GM12801 (cell line): ENCODE data around the gene TPST1.

ENCODE experiments used
- TF ChIP-seq, protein P1 (sequence below): IDR thresholded peaks from one replicate; pipeline ENCODE4 v1.5.1; 2011; ENCODE audit warnings: control low read depth; ENCODE audit not compliant: insufficient read length; ENCODE audit errors: extremely low read depth

TPST1 gene

DNA sequence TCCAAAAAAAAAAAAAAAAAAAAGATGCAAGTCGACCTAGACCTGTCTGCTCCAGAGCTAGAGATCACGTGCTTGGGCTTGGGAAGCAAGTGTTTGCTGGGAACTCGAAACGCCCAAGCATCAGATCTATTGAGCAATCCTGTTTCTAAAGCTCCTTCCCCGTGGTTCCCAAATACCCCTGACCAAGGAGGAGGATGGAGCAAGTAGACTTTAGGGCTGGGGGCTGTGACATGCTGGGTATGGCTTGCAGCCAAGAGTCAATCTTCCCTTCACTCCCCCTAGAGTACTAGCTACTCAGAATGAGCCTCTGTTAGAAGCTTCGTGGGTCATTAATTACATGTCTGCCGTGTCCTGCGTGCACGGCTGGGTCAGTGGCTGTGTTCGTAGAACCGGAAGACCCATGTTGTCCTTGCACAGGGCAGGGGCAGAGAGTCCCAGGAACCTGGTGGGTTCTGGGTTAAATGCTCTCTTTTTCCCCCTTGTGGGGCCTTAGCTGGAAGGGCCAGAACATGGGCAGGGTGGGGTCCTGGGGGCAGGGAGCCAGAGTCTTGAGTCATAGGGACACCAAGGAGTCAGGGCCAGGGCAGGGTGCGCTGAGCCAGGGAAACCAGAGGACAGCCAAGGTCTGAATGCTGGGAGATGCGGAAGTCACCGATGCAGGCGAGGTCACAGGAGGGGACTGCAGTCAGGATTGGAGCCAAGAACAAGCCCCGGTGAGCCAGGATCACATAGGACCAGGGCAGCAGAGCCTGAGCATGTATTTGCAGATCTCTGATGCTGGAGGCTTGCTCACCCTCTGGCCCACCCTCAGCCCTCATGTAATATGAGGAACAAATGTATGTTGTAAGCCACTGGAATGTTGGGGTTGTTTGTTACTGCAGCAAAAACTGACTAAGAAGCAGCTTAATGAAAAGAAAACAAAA, 34.6 kb upstream of the TPST1 start:
- TF ChIP-seq, protein P1, sequence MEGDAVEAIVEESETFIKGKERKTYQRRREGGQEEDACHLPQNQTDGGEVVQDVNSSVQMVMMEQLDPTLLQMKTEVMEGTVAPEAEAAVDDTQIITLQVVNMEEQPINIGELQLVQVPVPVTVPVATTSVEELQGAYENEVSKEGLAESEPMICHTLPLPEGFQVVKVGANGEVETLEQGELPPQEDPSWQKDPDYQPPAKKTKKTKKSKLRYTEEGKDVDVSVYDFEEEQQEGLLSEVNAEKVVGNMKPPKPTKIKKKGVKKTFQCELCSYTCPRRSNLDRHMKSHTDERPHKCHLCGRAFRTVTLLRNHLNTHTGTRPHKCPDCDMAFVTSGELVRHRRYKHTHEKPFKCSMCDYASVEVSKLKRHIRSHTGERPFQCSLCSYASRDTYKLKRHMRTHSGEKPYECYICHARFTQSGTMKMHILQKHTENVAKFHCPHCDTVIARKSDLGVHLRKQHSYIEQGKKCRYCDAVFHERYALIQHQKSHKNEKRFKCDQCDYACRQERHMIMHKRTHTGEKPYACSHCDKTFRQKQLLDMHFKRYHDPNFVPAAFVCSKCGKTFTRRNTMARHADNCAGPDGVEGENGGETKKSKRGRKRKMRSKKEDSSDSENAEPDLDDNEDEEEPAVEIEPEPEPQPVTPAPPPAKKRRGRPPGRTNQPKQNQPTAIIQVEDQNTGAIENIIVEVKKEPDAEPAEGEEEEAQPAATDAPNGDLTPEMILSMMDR, result no peak

DNA sequence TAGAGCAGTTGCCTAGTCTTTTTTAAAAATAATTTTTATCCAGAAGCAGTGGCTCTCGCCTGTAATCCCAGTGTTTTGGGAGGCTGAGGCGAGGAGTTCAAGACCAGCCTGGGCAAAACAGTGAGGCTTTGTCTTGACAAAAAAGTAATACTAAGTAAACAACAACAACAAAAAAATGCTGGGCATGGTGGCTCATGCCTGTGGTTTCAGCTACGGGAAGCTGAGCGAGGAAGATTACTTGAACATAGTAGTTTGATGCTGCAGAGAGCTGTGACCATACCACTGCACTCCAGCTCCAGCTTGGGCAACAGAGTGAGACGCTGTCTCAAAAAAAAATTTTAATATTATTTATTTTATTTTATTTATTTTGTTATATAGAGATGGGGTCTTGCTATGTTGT, 31.3 kb upstream of the TPST1 start:
- TF ChIP-seq, protein P1, result no peak

DNA sequence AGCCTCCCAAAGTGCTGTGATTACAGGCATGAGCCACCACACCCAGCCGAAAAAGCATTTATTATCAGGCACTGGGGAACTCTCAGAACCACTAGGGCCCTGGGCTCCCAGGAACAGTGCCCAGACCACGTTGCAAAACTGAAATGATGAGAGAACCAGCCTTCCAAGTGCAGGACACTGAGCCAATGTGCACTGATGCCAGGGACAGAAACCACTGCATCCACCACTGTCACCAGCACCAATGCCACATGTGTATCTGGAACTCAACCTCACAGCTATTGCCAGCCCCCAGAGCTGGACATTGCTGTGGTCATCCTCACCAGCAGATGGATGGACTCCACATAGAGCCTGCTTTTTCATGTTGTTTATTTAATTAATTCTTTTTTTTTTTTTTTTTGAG, 28.2 kb upstream of the TPST1 start:
- TF ChIP-seq, protein P1, result no peak

DNA sequence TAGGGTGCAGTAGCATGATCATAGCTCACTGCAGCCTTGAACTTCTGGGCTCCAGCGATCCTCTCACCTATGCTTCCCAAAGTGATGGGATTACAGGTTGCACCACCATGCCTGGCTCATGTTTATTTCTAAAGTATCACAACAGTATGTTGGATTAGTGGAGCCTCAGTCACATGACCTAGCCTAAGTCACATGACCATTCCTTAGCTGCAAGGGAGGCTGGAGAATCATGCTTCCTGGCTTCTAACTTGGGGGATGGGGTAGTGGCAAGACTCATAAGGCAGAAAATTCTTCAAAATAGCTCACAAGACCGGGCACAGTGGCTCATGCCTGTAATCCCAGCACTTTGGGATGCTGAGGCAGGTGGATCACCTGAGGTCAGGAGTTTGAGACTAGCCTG, 26.9 kb upstream of the TPST1 start:
- TF ChIP-seq, protein P1, result no peak

DNA sequence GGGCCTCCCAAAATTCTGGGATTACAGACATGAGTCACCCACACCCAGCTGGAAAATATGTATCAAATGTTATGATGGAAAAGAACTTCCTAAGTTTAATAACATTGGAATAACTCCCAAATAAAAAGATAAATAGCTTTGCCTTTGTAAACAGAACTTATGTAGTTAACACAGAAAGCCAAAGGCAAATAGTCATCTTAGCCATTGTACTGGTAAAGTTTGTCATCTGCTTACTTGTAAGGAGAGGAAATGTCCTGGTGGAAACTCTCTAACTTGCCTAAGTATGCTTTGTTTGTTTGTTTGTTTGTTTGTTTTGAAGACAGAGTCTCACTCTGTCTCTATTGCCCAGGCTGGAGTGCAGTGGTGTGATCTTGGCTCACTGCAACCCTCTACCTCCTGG, 23.8 kb upstream of the TPST1 start:
- TF ChIP-seq, protein P1, result no peak

DNA sequence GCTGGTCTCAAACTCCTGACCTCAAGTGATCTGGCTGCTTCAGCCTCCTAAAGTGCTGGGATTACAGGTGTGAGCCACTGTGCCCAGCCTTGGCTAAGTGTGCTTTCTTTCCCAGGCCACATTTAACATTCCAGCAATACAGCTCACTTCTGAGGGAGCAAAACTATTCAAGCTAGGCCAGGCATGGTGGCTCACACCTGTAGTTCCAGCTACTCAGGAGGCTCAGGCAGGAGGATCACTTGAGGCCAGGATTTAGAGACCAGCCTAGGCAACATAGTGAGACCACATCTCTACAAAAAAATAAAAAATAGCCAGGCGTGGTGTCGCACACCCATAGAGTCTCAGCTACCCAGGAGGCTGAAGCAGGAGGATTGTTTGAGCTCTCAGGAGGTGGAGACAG, 23.3 kb upstream of the TPST1 start:
- TF ChIP-seq, protein P1, result no peak

DNA sequence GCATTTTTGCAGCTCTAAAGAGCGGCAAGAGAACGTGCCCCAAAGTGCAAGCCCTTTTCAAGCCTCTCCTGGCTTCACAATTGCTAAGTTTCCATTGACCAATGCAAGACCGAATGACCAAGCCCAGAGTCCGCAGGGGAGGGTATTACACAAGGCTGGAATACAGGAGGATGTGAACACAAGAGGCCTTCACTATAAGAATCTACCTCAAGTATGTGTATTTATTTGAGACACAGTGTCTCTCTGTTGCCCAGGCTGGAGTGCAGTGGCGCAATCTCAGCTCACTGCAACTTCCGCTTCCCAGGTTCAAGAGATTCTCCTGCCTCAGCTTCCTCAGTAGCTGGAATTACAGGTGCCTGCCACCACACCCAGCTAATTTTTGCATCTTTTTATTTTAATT, 22.2 kb upstream of the TPST1 start:
- TF ChIP-seq, protein P1, result no peak
